Erythroblast (primary cell): ENCODE results near the gene SLC25A18.

Experiments
- GATA1 ChIP-seq: IDR thresholded peaks from 2 replicates; pipeline ENCODE4 v1.6.1; 2011; ENCODE audit warnings: low read depth, mild to moderate bottlenecking, control low read depth, low read length, moderate library complexity
- POLR2A ChIP-seq: IDR thresholded peaks from 2 replicates; pipeline ENCODE4 v1.6.1; 2011; ENCODE audit warnings: mild to moderate bottlenecking, low read length

DNA sequence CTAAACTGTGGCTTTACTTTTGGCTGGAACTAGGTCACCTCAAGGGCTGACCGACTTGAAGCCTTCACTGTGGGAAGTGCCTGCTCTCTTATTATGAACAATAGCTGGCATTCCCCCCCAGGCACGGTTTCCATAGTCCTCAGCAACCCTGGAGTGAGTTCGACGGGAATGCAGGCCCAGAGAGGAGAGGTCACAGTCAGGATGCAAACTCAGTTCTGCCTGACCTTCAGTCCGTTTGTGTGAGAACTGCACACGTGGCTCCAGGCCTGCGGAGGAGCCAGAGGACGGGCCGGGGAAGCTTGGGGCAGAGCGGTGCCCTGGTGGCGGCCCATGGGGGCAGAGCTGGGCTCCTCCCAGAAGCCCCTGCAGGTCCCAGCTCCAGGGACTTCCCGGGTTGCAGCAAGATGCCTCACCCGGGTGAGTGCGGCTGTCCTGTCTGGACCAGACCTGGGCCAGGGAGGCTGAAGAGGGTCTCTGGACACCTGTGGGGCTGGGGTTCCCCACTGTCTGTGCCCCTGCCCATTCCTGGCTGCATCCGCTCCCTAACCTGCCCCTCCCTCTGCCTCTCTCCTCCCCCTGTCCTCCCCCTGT lies 17.2 kb downstream of the SLC25A18 start:
- TF ChIP-seq POLR2A (no peak), GATA1 (no peak)
